Caco-2 (cell line): Measurements from ENCODE around the gene FRS2. TPM values are rescaled to one million over a fixed set of nuclear protein-coding genes. Genes with fewer than 3 reads are reported as not detected.

Experiments
- BruUV-seq: library from RNA; stranded (reverse); fragments of 400-500 nt; replicated peaks from 2 replicates; lab custom pipeline; 2021; lab: Mats Ljungman, UMichigan
- CTCF ChIA-PET: fragments of 300-600 bp; sonication (Branson Sonifier 250); formaldehyde crosslinking; loops from one replicate; lab custom pipeline; 2022; ENCODE audit warnings: antibody characterized with exemption; lab: Charles Lee
- POLR2A ChIA-PET: fragments of 300-600 bp; sonication (Branson Sonifier 250); formaldehyde crosslinking; loops from one replicate; lab custom pipeline; 2022; ENCODE audit warnings: antibody characterized with exemption; lab: Charles Lee
- DNase-seq, 2 experiments: peaks; one replicate each; pipeline versions ENCODE4 v3.0.0 to v3.0.0-alpha.2; 2020 to 2022
- H3K27me3 ChIP-seq: replicated peaks from 2 replicates; pipeline ENCODE4 v1.6.0; 2011; ENCODE audit warnings: low read length; ENCODE audit not compliant: control insufficient read depth, insufficient read depth
- H3K36me3 ChIP-seq: 2 replicates; pipeline ENCODE4 v1.5.1; 2011; ENCODE audit warnings: low read length; ENCODE audit not compliant: control insufficient read depth, insufficient read depth
- H3K4me1 ChIP-seq: fragments of 250-450 bp; sonication (Bioruptor Pico); 2 replicates; pipeline ENCODE4 v1.5.1; 2020; ENCODE audit warnings: mild to moderate bottlenecking
- H3K4me3 ChIP-seq: 2 replicates; pipeline ENCODE4 v1.5.1; 2011; ENCODE audit warnings: low read depth, mild to moderate bottlenecking, control low read depth, low read length
- H3K9me3 ChIP-seq: fragments of 250-450 bp; sonication (Bioruptor Pico); 2 replicates; pipeline ENCODE4 v1.5.1; 2020; ENCODE audit warnings: mild to moderate bottlenecking, moderate library complexity
- H3K27ac Mint-ChIP-seq: one replicate; pipeline ENCODE4 v1.8.0; 2022; ENCODE audit warnings: mixed read lengths; ENCODE audit not compliant: unreplicated experiment
- H3K27me3 Mint-ChIP-seq: one replicate; pipeline ENCODE4 v1.8.0; 2022; ENCODE audit warnings: mixed read lengths; ENCODE audit not compliant: insufficient read depth, unreplicated experiment
- H3K36me3 Mint-ChIP-seq: one replicate; pipeline ENCODE4 v1.8.0; 2022; ENCODE audit warnings: mild to moderate bottlenecking, mixed read lengths; ENCODE audit not compliant: insufficient read depth, unreplicated experiment
- H3K4me1 Mint-ChIP-seq: one replicate; pipeline ENCODE4 v1.8.0; 2022; ENCODE audit warnings: low read depth, mixed read lengths; ENCODE audit not compliant: unreplicated experiment
- H3K4me3 Mint-ChIP-seq: one replicate; pipeline ENCODE4 v1.8.0; 2022; ENCODE audit warnings: mild to moderate bottlenecking, moderate library complexity, mixed read lengths; ENCODE audit not compliant: unreplicated experiment
- H3K9me3 Mint-ChIP-seq: one replicate; pipeline ENCODE4 v1.8.0; 2022; ENCODE audit warnings: mixed read lengths; ENCODE audit not compliant: unreplicated experiment
- CTCF ChIP-seq, 2 experiments: fragments of 200-600 bp in 1 of 2; IDR thresholded peaks; 1 replicate in 1 of 2; 2 replicates in 1 of 2; pipeline versions ENCODE4 v1.5.1 to v1.8.0; 2011 to 2022; ENCODE audit warnings: antibody characterized with exemption in 1 of 2, control low read depth in 1 of 2, inconsistent platforms in 1 of 2, low read depth in 1 of 2, low read length in 1 of 2, mild to moderate bottlenecking in 1 of 2, moderate library complexity in 1 of 2; ENCODE audit not compliant: insufficient read depth in 1 of 2, severe bottlenecking in 1 of 2, unreplicated experiment in 1 of 2
- intact Hi-C: fragments of 100-400 bp; cut with micrococcal nuclease; formaldehyde crosslinking; loops from one replicate; pipeline ENCODE4 v1.10.0; 2022; ENCODE audit not compliant: unreplicated experiment
- total RNA-seq: library from RNA; stranded (reverse); gene quantifications from 2 replicates; pipeline ENCODE4 v1.2.3, GENCODE V29; 2022

FRS2 gene
- total RNA-seq, 1 experiment from 2014 or later = 82.3 TPM

- no TSS peak for BruUV-seq
- Histone ChIP-seq H3K9me3 (no peaks in the 10 kb centered on the region), H3K27me3 (no peaks in the 10 kb centered on the region), H3K4me3 (no peak overlapping the region), H3K36me3 (no peaks in the 10 kb centered on the region), H3K4me1 (peaks cover 59% of the 10 kb centered on the region)
- H3K4me3 Mint-ChIP-seq = no peak overlapping the region
- no peak overlapping the region for H3K27ac Mint-ChIP-seq
- no peaks in the 10 kb centered on the region for H3K27me3 Mint-ChIP-seq
- no peak for DNase-seq
- TF ChIP-seq CTCF (IDR thresholded peaks at IDR 0.05; ENCODE audit: insufficient read depth in 1 of 2, low read depth in 1 of 2, low read length in 1 of 2, severe bottlenecking in 1 of 2, unreplicated experiment in 1 of 2) = no peak
- H3K36me3 Mint-ChIP-seq = peaks cover 14% of the 10 kb centered on the region
- ChIA-PET POLR2A (interaction anchor here (1.2 kb wide), 1 partner anchor 162 kb away, joined by 5 read pairs; the partner anchor contains the start of gene CCT2), CTCF (no interaction called here)
- peaks cover 10% of the 10 kb centered on the region for H3K9me3 Mint-ChIP-seq
- intact Hi-C loops = no loop called here
- peaks cover 47% of the 10 kb centered on the region for H3K4me1 Mint-ChIP-seq
Observed at GRCh38 chr12:69423037-69423905, 46.9 kb upstream of the FRS2 start.

- no peak overlapping the region for H3K4me3 ChIP-seq
- BruUV-seq = no TSS peak
- ChIA-PET POLR2A (no interaction called here), CTCF (no interaction called here)
- H3K27ac Mint-ChIP-seq = peak overlapping the region; percentile 67
- peaks cover 10% of the 10 kb centered on the region for H3K9me3 Mint-ChIP-seq
- no peaks in the 10 kb centered on the region for H3K9me3 ChIP-seq
- peaks cover 52% of the 10 kb centered on the region for H3K4me1 ChIP-seq
- no peak for DNase-seq
- no peak overlapping the region for H3K4me3 Mint-ChIP-seq
- no peaks in the 10 kb centered on the region for H3K27me3 Mint-ChIP-seq
- intact Hi-C loops = no loop called here
- peaks cover 43% of the 10 kb centered on the region for H3K4me1 Mint-ChIP-seq
- H3K27me3 ChIP-seq = no peaks in the 10 kb centered on the region
- H3K36me3 Mint-ChIP-seq = peaks cover 5% of the 10 kb centered on the region
- no peak for TF ChIP-seq CTCF (IDR thresholded peaks at IDR 0.05; ENCODE audit: insufficient read depth in 1 of 2, low read depth in 1 of 2, low read length in 1 of 2, severe bottlenecking in 1 of 2, unreplicated experiment in 1 of 2)
- H3K36me3 ChIP-seq = no peaks in the 10 kb centered on the region
Observed at GRCh38 chr12:69425417-69425816, 44.8 kb upstream of the FRS2 start.

- Mint-ChIP-seq H3K9me3 (no peaks in the 10 kb centered on the region), H3K27me3 (no peaks in the 10 kb centered on the region), H3K4me1 (peaks cover 31% of the 10 kb centered on the region), H3K36me3 (peaks cover 4% of the 10 kb centered on the region), H3K4me3 (peak overlapping the region; percentile 1), H3K27ac (peak overlapping the region; percentile 36)
- Histone ChIP-seq H3K4me3 (no peak overlapping the region), H3K36me3 (no peaks in the 10 kb centered on the region), H3K9me3 (no peaks in the 10 kb centered on the region), H3K27me3 (no peaks in the 10 kb centered on the region), H3K4me1 (peaks cover 40% of the 10 kb centered on the region)
- TF ChIP-seq CTCF (IDR thresholded peaks at IDR 0.05; ENCODE audit: insufficient read depth in 1 of 2, low read depth in 1 of 2, low read length in 1 of 2, severe bottlenecking in 1 of 2, unreplicated experiment in 1 of 2) = no peak
- intact Hi-C loops = loop anchor here (1.0 kb wide), 2 partner anchors 12 to 42 kb away; partner anchors contain the start of gene FRS2
- ChIA-PET CTCF (interaction anchor here (0.6 kb wide), 1 partner anchor 817 kb away, joined by 3 read pairs; no protein-coding TSS in a partner anchor), POLR2A (interaction anchor here (1.0 to 1.3 kb wide), 2 partner anchors 11 to 42 kb away, joined by 3 to 7 read pairs; no protein-coding TSS in a partner anchor)
- TSS peak; percentile 64 for BruUV-seq
- DNase-seq = peak; percentile 38 to 51
Observed at GRCh38 chr12:69428351-69429073, 41.7 kb upstream of the FRS2 start.
